A549 (cell line): ENCODE measurements around the gene CYP2S1. TPM values are rescaled to one million over a fixed set of nuclear protein-coding genes. Genes with fewer than 3 reads are reported as not detected.
A peak's percentile ranks its signal among the peaks of the same experiment; 100 is the strongest.

Source experiments
- ATAC-seq, 2 experiments: fragments of 200-7000 bp in 1 of 2; fragments of >200 bp in 1 of 2; cut with Nextera tagmentation in 1 of 2; cut with Tn5 transposase in 1 of 2; 3 replicates each; pipeline versions ENCODE4 v1.8.0 to v1.9.1; 2018 to 2020; ENCODE audit warnings: mild to moderate bottlenecking in 1 of 2, moderate library complexity in 1 of 2
- CTCF ChIA-PET: fragments of 300-600 bp; sonication (Branson Sonifier 250); formaldehyde crosslinking; extraction: SDS; loops from one replicate; lab custom pipeline; 2021; ENCODE audit warnings: antibody characterized with exemption, inconsistent platforms; lab: Yijun Ruan, JAX
- POLR2A ChIA-PET: fragments of 350-600 bp; formaldehyde crosslinking; extraction: SDS; loops from one replicate; lab custom pipeline; 2021; ENCODE audit warnings: antibody characterized with exemption, inconsistent platforms; lab: Yijun Ruan, JAX
- DNase-seq, 2 experiments: peaks; one replicate each; pipeline versions ENCODE4 v3.0.0 to v3.0.0-alpha.2; 2011 to 2016; ENCODE audit warnings: low read depth in 1 of 2, low spot score in 1 of 2
- FAIRE-seq: peaks from 2 replicates; lab custom pipeline; 2011; peaks lifted over from hg19 to GRCh38; lab: Jason Lieb, UNC
- H3K27ac ChIP-seq, 2 experiments: fragments of >200 bp; sonication (Bioruptor Twin); formaldehyde crosslinking; 3 replicates each; pipeline ENCODE4 v1.5.1; 2016 to 2017
- H3K4me1 ChIP-seq: fragments of >200 bp; sonication (Bioruptor Twin); formaldehyde crosslinking; 3 replicates; pipeline ENCODE4 v1.6.1; 2016
- H3K4me2 ChIP-seq: fragments of >200 bp; sonication (Bioruptor Twin); formaldehyde crosslinking; 3 replicates; pipeline ENCODE4 v1.6.1; 2016
- H3K4me3 ChIP-seq: fragments of >200 bp; sonication (Bioruptor Twin); formaldehyde crosslinking; 3 replicates; pipeline ENCODE4 v1.5.1; 2016
- H3K9me3 ChIP-seq: fragments of >200 bp; sonication (Bioruptor Twin); formaldehyde crosslinking; 3 replicates; pipeline ENCODE4 v1.6.1; 2016
- CHD4 ChIP-seq: fragments of 200-600 bp; sonication (generic); IDR thresholded peaks from 2 replicates; pipeline ENCODE4 v1.6.1; 2016; ENCODE audit warnings: antibody characterized with exemption, mild to moderate bottlenecking, borderline replicate concordance
- EP300 ChIP-seq, 2 experiments: fragments of >200 bp; sonication (Bioruptor Twin); formaldehyde crosslinking; IDR thresholded peaks; 2 replicates in 1 of 2; 3 replicates in 1 of 2; pipeline ENCODE4 v1.6.1; 2016 to 2017
- FOSB ChIP-seq: fragments of 250-450 bp; sonication (Bioruptor Pico); IDR thresholded peaks from 2 replicates; pipeline ENCODE4 v1.5.0; 2020; ENCODE audit warnings: mild to moderate bottlenecking, moderate library complexity
- FOXS1 ChIP-seq: fragments of 250-450 bp; sonication (Bioruptor Pico); IDR thresholded peaks from 2 replicates; pipeline ENCODE4 v1.5.0; 2020; ENCODE audit warnings: mild to moderate bottlenecking, moderate library complexity
- HEYL ChIP-seq: fragments of 250-450 bp; sonication (Bioruptor Pico); IDR thresholded peaks from 2 replicates; pipeline ENCODE4 v1.8.0; 2021; ENCODE audit warnings: mild to moderate bottlenecking, moderate library complexity
- HOXA7 ChIP-seq: fragments of 250-450 bp; sonication (Bioruptor Pico); IDR thresholded peaks from 2 replicates; pipeline ENCODE4 v1.5.0; 2020; ENCODE audit warnings: mild to moderate bottlenecking, moderate library complexity
- HOXB13 ChIP-seq: fragments of 250-450 bp; sonication (Bioruptor Pico); IDR thresholded peaks from 2 replicates; pipeline ENCODE4 v1.5.0; 2020; ENCODE audit warnings: low read depth, mild to moderate bottlenecking, moderate library complexity
- KDM1A ChIP-seq: fragments of 200-600 bp; sonication (generic); IDR thresholded peaks from 2 replicates; pipeline ENCODE4 v1.6.1; 2016; ENCODE audit warnings: low read depth, mild to moderate bottlenecking
- MAZ ChIP-seq: fragments of 150-350 bp; IDR thresholded peaks from 2 replicates; pipeline ENCODE4 v1.6.1; 2014; ENCODE audit warnings: antibody characterized with exemption, low read depth, low read length, borderline replicate concordance
- RAD21 ChIP-seq, 2 experiments: fragments of >200 bp in 1 of 2; sonication (Bioruptor Twin) in 1 of 2; formaldehyde crosslinking in 1 of 2; IDR thresholded peaks in 1 of 2; conservative IDR thresholded peaks in 1 of 2; 2 replicates in 1 of 2; 3 replicates in 1 of 2; pipeline ENCODE4 v1.6.1; 2012 to 2018; ENCODE audit warnings: inconsistent platforms in 1 of 2
- RFX5 ChIP-seq: fragments of 450-650 bp; IDR thresholded peaks from 2 replicates; pipeline ENCODE4 v1.7.1; 2014; ENCODE audit warnings: antibody characterized with exemption, mild to moderate bottlenecking, moderate library complexity
- RNF2 ChIP-seq: fragments of 200-600 bp; sonication (generic); IDR thresholded peaks from 2 replicates; pipeline ENCODE4 v1.6.1; 2016; ENCODE audit warnings: low read depth, mild to moderate bottlenecking, antibody characterized with exemption, moderate library complexity, borderline replicate concordance
- SREBF2 ChIP-seq: fragments of 450-650 bp; IDR thresholded peaks from 2 replicates; pipeline ENCODE4 v1.6.1; 2014; ENCODE audit warnings: mild to moderate bottlenecking, moderate library complexity
- ZFP36 ChIP-seq: fragments of 450-650 bp; IDR thresholded peaks from 2 replicates; pipeline ENCODE4 v1.6.1; 2014; ENCODE audit warnings: borderline replicate concordance; ENCODE audit not compliant: partially characterized antibody
- ZSCAN20 ChIP-seq: fragments of 250-450 bp; sonication (Bioruptor Pico); IDR thresholded peaks from 2 replicates; pipeline ENCODE4 v1.8.0; 2022; ENCODE audit warnings: mild to moderate bottlenecking, moderate library complexity
- WGBS: methylation state at CpG from one replicate; pipeline ENCODE4 v1.1.6; 2017; ENCODE audit errors: missing lambda C conversion rate; 5-methylcytosine and 5-hydroxymethylcytosine counted together
- polyA plus RNA-seq, 4 experiments: library from polyadenylated mRNA; depleted of rRNA in 3 of 4; stranded (reverse); fragments of >200 nt; fragmentation: RNase III in 1 of 4; extraction: RNeasy Plus Mini Kit Qiagen cat#74134 plus additional on column Dnase treatment in 1 of 4; gene quantifications; 2 replicates in 3 of 4; 3 replicates in 1 of 4; pipeline ENCODE4 v1.2.3, GENCODE V29; 2011 to 2017
- TF ChIP-seq, protein P1 (sequence below): fragments of >200 bp; sonication (Bioruptor Twin); formaldehyde crosslinking; IDR thresholded peaks from 3 replicates; pipeline ENCODE4 v1.5.1; 2016

CYP2S1 gene
- polyA plus RNA-seq, 2 of the 4 experiments (the other 2 are of a cell fraction), result 8.6 to 28.1 TPM

DNA sequence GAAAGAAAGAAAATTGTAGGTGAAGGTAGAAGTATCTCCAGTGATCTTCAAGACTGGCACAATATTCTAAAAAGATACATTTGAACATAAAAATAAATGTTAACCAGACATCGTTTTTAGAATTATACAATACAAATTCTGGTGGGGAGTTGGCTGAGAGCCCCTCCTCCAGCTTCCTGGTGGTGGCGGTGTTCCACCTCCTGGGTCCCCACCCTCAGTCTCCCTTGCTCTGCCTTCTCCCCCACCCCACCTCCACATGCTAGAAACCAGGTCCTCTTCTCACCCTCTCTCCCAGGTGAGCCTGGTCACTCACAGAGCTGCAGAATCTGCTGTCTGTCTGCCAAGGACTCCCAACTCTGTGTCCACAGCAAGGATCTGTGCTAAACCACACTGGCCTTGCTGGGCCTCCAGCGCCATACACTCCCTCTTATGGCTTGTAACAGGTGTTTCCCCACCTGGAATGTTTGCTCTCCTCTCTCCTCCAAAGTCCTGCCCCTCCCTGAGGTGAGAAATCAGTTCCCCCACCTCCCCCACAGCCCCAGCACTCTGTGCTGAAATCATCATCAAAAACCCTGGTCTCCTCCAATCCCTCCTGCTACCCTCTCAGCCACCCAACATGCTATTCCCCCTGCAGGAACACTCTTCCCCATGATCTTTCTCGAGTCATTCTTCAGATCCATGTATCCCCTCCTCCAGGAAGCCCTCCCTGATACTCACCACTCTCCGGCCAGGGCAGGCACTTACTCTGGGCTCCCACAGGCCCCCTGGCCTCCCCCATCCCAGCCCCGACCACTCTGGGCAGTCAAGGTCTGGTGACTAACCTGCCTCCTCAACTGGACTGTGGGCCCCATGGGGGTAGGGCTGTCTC is 20.5 kb upstream of the CYP2S1 start:
- DNase-seq, result no peak
- H3K9me3 ChIP-seq, result no peaks in the 10 kb centered on the region
- ChIA-PET POLR2A (interaction anchor here (0.9 kb wide), 1 partner anchor 747 kb away, joined by 7 read pairs; the partner anchor contains the start of gene SERTAD1), CTCF (interaction anchor here (0.6 to 1.6 kb wide), 10 partner anchors 15 to 509 kb away, joined by 3 to 7 read pairs (median 3); no protein-coding TSS in a partner anchor)
- peak; percentile 89 for TF ChIP-seq ZFP36
- TF ChIP-seq, protein P1, sequence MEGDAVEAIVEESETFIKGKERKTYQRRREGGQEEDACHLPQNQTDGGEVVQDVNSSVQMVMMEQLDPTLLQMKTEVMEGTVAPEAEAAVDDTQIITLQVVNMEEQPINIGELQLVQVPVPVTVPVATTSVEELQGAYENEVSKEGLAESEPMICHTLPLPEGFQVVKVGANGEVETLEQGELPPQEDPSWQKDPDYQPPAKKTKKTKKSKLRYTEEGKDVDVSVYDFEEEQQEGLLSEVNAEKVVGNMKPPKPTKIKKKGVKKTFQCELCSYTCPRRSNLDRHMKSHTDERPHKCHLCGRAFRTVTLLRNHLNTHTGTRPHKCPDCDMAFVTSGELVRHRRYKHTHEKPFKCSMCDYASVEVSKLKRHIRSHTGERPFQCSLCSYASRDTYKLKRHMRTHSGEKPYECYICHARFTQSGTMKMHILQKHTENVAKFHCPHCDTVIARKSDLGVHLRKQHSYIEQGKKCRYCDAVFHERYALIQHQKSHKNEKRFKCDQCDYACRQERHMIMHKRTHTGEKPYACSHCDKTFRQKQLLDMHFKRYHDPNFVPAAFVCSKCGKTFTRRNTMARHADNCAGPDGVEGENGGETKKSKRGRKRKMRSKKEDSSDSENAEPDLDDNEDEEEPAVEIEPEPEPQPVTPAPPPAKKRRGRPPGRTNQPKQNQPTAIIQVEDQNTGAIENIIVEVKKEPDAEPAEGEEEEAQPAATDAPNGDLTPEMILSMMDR, result peak; percentile 40
- TF ChIP-seq HEYL (CRISPR knock-in tag), result no peak
- no peak for TF ChIP-seq SREBF2
- peak; percentile 24 to 35; a peak in 3 of 5 replicates for TF ChIP-seq RAD21 (conservative IDR thresholded peaks at IDR 0.05 in 1 of 2, IDR thresholded peaks at IDR 0.05 in 1 of 2)
- no peak overlapping the region for H3K4me3 ChIP-seq
- H3K27ac ChIP-seq, result peak overlapping the region in 1 of 2 experiments; percentile 87; a peak in 4 of 6 replicates
- H3K4me1 ChIP-seq, result peaks cover 35% of the 10 kb centered on the region
- WGBS, result 68% methylated on average over 6 of the region's 6 CpGs
- peak; percentile 70 for FAIRE-seq
- peak overlapping the region; percentile 1; the same call in 1 of the 3 replicates for H3K4me2 ChIP-seq
- no peak for ATAC-seq

DNA sequence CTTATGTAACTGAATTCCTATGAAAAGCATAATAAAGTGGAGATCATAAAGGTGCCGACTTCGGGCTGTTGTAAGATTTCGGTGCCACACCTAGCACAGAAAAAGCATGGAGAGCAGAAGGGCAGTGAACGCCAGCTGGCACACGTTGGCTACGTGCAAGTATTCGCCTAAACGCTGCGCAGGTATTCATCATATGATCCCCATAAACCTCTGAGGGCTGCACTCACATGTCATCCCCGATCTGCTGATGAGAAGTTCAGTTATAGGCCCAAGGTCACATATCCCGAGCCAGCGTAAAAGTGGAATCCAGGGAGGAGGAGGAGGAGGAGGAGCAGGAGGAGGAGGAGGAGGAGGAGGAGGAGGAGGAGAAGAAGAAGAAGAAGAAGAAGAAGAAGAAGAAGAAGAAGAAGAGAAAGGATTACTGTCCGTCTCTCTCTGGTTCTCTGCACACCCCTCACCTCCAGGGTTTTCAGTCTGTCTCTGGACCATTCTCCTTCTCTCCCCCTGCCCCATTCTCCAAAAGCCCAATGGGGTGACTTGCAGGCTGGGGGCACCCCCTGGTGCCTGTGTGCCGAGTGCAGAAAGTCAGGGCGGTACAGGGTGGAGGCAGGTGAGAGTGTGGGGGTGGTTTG is 18.6 kb upstream of the CYP2S1 start:
- ChIA-PET POLR2A (interaction anchor here (0.6 to 3.2 kb wide), 3 partner anchors 14 to 89 kb away, joined by 3 to 23 read pairs (median 5); partner anchors contain the start of gene HNRNPUL1), CTCF (interaction anchor here (0.7 to 2.3 kb wide), 9 partner anchors 9 to 511 kb away, joined by 3 to 15 read pairs (median 7); partner anchors contain the start of gene HNRNPUL1)
- H3K4me3 ChIP-seq, result no peak overlapping the region
- ATAC-seq, result no peak
- WGBS, result 91% methylated on average over 15 of the region's 15 CpGs
- H3K27ac ChIP-seq, result peak overlapping the region; percentile 85 to 87; a peak in 5 of 6 replicates
- H3K4me1 ChIP-seq, result peaks cover 35% of the 10 kb centered on the region
- FAIRE-seq, result no peak
- H3K4me2 ChIP-seq, result peak overlapping the region; percentile 86
- TF ChIP-seq FOXS1 (CRISPR knock-in tag) (no peak), FOSB (CRISPR knock-in tag) (no peak), HOXA7 (no peak), EP300 (IDR thresholded peaks at IDR 0.05) (no peak), SREBF2 (no peak), MAZ (no peak), KDM1A (no peak), CHD4 (no peak), HOXB13 (no peak), ZSCAN20 (CRISPR knock-in tag) (no peak), RFX5 (no peak), RNF2 (no peak)
- no peak for DNase-seq
- no peaks in the 10 kb centered on the region for H3K9me3 ChIP-seq
